Stimulated activated CD4-positive, alpha-beta T cell treated with anti-CD3 and anti-CD28 coated beads, TNF-alpha, amount 100 ng/mL, for 48 hours (primary cell): Measurements from ENCODE around the gene XPO6.

Experiments
- DNase-seq, 3 donors: peaks; one replicate each; pipeline ENCODE4 v3.0.0-alpha.2; 2020; ENCODE audit warnings: low read depth in 3 of 3

The XPO6 gene

DNA sequence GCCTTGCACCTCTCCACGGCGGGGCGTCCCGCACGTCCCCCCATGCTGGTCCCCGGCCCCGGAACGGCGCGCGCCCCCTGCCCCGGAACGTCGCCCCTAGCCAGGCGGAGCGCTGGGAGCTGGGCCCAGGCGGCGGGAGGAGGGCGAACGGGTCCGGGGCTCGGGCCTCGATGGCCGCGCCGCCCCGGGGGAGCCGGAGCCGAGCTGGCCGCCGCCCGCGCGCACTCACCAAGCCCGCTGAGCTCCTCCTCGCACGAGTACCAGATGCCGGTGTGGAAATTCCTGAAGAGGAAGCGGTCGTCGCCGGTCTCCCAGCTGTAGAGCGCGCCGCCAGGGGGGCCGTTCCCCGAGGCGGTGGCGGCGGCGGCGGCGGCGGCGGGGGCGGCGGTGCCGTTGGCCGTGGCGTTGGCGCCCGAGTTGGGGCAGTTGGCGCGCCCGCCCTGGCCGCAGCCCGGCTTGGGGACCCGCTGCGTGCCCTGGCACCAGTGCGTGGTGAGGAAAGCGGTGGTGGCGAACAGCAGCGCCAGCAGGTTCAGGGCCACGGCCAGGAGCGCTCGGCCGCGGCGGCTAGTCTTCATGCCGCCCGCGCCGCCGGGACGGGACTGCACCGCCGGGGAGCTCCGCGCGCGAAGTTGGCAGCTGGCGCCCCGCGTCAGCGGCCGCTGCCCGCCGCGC lies 148.8 kb downstream of the XPO6 start:
- no peak for DNase-seq

GRCh38 chr16:28062261-28062846 lies 149.4 kb downstream of the XPO6 start:
- no peak for DNase-seq

DNA sequence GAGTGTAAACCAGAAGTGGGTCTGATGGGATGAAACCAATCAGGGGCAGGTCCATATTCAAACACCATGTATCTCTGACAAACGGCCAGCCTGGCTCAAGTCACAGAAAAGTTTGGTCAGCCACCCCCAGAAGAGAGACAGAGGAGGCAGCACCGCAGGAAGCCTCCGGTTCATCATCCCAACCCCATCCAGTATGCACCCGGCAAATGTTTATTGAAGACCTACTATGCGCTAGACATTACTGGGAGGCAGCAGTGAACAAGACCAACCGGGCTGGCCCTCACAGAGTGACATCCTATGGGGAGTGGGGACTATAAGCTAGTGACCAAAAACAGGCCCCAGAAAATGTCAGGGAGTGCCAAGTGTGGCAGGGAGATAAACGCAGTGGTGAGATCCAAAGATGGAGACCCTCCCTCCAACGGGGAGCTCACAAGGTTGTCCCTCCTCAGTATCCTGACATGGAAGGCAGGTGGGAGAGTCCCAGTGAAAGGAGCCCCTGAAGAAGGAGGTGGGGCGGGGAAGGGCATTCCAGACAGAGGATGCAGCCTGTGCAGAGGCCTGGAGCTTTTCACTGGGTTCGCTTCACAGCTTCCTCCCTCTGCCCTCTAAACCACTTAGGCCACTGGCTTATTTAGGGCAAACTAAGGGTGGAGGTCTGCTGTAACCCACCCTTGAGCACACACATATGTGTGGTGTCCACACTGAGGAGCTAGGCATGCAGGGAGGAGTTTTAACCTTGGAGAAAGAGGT lies 150.2 kb downstream of the XPO6 start:
- no peak for DNase-seq

DNA sequence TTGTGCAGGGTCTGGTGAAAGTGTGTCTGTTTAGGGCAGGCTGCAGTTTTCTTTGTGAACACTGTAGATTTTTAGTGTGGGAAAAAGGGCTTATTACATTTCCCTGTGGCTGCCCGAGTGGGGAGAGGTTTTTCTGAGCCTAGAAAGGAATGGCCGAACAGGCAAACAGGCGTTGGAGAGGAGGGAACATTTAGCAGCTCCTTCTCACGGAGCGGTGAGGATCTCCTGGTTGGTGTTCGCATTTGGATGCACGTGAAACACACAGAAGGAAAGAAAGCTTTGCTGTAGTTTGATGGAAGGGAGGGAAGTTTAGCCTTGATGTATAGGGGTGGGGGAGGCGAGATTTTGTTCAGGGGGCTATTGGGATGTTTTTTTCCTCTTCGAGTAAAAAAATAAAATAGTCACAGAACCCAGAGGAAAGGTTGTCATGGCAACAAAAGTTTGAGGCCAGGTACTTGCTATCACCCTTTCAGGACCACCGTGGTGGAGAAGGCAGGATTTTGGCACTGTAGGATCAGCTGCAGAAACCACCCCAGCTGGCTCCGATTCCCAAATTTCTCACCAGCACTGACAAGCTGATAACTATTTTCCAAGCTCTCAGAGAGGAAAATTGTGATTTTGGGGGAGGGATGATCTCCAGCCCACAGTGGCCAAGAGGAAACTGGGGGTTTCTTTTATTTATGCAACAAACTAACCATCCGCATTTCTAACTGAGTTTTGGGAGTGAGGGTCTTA lies 151.8 kb downstream of the XPO6 start:
- DNase-seq = no peak

DNA sequence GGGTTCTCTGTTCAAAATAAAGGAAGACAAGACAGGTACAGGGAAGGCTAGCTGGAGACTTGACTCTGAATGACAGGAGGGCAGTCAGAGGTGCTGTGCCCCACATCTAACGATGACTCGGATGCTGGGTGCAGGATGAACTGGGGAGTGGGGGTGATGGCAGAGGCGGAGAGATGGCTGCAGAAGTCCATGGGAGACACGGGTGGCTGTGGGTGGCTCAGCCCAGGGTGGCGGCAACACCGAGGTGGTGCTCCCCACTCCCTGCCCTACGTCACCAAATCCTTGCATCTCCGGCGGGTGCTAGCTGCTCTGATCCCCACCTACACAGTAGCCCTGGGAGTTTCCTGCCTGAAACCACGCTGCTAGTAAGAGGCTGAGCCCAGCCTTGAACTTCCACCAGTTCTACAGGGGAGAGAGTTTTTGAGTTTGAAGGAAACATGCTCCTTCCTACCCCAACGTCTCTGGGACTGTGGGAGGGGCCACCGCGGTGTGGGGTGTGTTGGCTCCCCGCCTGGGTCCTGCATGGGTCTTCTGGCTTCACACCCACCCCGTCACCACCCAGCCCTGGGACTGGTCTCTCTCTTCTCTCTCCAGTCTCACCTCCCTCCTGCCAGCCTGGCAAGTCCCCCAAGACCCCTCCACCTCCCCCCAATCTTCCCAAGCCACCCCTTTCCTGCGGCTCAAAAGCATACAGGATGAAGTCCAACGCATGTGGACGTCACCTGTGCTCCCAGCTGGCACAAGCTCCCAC lies 152.8 kb downstream of the XPO6 start:
- no peak for DNase-seq

- no peak for DNase-seq
Observed at GRCh38 chr16:28057949-28058348, 153.8 kb downstream of the XPO6 start.

DNA sequence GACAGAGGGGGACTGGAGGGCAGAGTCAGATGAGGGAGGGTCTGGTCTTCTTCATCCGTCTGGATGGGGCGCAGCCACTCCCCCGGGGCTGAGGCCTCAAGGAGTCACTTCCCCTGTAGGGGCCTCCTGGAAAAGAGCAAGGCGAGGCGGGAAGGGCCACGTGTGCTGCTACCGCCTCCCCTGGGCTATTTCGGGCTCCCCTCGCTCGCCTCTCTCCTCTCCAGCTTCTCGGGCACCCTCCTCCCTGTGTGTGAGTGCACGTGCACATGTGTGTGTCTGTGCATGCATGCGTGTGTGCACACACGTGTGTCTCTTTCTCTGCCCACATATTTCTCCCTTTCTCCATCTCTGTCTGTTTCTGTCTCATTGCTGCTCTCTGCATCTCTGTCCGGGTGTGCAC lies 158.3 kb downstream of the XPO6 start:
- no peak for DNase-seq

DNA sequence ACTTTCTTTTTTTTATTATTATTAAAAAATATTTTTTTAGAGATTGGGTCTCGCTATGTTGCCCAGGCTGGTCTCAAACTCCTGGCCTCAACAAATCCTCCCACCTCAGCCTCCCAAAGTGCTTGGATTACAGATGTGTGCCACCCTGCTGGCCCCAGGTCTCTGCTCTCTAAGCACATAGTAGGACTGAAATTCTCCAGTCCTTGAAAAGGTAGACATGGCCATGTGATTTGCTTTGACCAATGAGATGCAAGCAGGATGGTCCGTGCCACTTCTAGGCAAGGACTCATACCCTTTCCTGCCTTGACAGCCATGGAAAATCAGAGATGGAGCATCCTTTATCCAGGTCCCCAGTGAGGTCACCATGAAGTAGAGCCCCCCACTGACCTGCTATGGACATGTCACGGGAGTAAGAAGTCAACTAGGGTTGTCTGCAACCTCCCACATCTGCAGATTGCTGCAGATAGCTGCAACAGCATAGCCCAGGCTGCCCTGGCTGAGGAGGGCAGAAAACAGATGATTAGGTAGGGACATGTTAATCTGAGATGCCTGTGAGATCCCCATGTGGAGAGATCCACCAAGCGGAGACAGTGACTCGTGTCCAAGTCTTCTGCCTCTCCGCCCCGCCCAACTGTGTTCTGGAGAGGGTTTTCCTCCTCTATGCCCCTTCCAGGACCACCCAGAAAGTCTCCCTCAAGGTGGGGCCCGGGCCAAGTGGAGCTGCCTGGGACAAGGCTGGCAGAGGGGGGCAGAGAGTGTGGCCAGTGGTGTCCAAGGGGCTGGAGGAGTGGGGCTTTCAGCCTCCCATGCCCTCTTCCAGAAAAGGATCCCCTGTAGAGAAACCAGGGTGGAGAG lies 159.3 kb downstream of the XPO6 start:
- no peak for DNase-seq

DNA sequence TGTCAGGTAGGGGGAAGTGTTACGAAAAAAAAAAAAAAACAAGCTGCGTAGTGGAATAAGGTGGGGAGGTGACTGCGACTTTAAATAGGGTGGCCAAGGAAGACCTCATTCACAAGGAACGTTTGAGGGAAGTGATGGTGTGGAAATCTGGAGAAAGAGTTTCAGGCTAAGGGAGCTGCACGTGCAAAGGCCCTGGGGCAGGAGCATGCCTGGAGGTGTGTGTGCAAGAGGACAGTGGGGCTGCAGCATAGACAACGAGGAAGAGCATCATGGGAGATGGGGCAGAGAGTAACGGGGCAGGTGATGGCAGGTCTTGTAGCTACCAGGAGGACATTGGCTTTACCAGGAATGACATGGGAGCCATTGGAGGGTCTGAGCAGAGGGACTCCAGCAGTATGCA lies 160.3 kb downstream of the XPO6 start:
- DNase-seq = no peak
